ENCODE data around the gene YES1. TPM values are rescaled to one million over a fixed set of nuclear protein-coding genes. Genes with fewer than 3 reads are reported as not detected.

Gene YES1
- total and polyA plus RNA-seq, 2 of the 13 experiments (the other 11 are each of a cell fraction or from before 2014, with no cell fraction given), result 17.2 to 70.8 TPM

- TF ChIP-seq HMGA1 (CRISPR knock-in tag; conservative IDR thresholded peaks at IDR 0.05), result no peak
- TF ChIP-seq, protein P1, sequence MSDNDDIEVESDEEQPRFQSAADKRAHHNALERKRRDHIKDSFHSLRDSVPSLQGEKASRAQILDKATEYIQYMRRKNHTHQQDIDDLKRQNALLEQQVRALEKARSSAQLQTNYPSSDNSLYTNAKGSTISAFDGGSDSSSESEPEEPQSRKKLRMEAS (IDR thresholded peaks at IDR 0.05), result peak; percentile 76
- TF ChIP-seq ZHX1 (CRISPR knock-in tag; IDR thresholded peaks at IDR 0.05; ENCODE audit: low read depth), result no peak
- no peak for TF ChIP-seq IRX3 (CRISPR knock-in tag; IDR thresholded peaks at IDR 0.05; ENCODE audit: borderline replicate concordance, low read depth)
- peak; percentile 70 for TF ChIP-seq MLX (CRISPR knock-in tag; IDR thresholded peaks at IDR 0.05)
- TF ChIP-seq MIER2 (CRISPR knock-in tag; IDR thresholded peaks at IDR 0.05), result no peak
- TF ChIP-seq ZNF713 (CRISPR knock-in tag; IDR thresholded peaks at IDR 0.05), result no peak
- TF ChIP-seq EZH2 (conservative IDR thresholded peaks at IDR 0.05; ENCODE audit: low read depth, low read length), result no peak
- no peak for TF ChIP-seq ZKSCAN5 (CRISPR knock-in tag; IDR thresholded peaks at IDR 0.05)
- no peak; the same call in 1 of the 2 replicates for TF ChIP-seq REPIN1 (CRISPR knock-in tag; IDR thresholded peaks at IDR 0.05; ENCODE audit: borderline replicate concordance, low read depth)
- no peak for TF ChIP-seq ZNF33B (CRISPR knock-in tag; IDR thresholded peaks at IDR 0.05)
- TF ChIP-seq TOE1 (CRISPR knock-in tag; IDR thresholded peaks at IDR 0.05), result no peak
- TF ChIP-seq, protein P2, sequence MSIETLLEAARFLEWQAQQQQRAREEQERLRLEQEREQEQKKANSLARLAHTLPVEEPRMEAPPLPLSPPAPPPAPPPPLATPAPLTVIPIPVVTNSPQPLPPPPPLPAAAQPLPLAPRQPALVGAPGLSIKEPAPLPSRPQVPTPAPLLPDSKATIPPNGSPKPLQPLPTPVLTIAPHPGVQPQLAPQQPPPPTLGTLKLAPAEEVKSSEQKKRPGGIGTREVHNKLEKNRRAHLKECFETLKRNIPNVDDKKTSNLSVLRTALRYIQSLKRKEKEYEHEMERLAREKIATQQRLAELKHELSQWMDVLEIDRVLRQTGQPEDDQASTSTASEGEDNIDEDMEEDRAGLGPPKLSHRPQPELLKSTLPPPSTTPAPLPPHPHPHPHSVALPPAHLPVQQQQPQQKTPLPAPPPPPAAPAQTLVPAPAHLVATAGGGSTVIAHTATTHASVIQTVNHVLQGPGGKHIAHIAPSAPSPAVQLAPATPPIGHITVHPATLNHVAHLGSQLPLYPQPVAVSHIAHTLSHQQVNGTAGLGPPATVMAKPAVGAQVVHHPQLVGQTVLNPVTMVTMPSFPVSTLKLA (IDR thresholded peaks at IDR 0.05), result peak; percentile 26; the same call in 1 of the 2 replicates
- peak; percentile 57; the same call in 1 of the 2 replicates for TF ChIP-seq IRF2 (CRISPR knock-in tag; IDR thresholded peaks at IDR 0.05)
- no peak for TF ChIP-seq NFIC (IDR thresholded peaks at IDR 0.05; ENCODE audit: low read length)
- TF ChIP-seq TRIM22 (IDR thresholded peaks at IDR 0.05), result no peak
- no peak for TF ChIP-seq MYNN (CRISPR knock-in tag; IDR thresholded peaks at IDR 0.05; ENCODE audit: low read depth)
- TF ChIP-seq PAF1 (CRISPR knock-in tag; IDR thresholded peaks at IDR 0.05), result no peak
- no peak for TF ChIP-seq AGO2 (optimal IDR thresholded peaks at IDR 0.05; ENCODE audit: low read depth, low read length)
- no peak for TF ChIP-seq RBM39 (IDR thresholded peaks at IDR 0.05; ENCODE audit: low read depth, low read length, poor library complexity, severe bottlenecking)
- TF ChIP-seq, protein P3, sequence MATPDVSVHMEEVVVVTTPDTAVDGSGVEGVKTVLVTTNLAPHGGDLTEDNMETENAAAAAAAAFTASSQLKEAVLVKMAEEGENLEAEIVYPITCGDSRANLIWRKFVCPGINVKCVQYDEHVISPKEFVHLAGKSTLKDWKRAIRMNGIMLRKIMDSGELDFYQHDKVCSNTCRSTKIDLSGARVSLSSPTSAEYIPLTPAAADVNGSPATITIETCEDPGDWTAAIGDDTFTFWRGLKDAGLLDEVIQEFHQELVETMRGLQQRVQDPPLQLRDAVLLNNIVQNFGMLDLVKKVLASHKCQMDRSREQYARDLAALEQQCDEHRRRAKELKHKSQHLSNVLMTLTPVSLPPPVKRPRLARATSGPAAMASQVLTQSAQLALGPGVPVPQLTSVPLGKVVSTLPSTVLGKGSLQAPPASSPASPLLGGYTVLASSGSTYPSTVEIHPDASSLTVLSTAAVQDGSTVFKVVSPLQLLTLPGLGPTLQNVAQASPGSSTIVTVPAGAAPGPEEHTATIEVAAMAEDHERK (CRISPR knock-in tag; IDR thresholded peaks at IDR 0.05; ENCODE audit: low read depth), result no peak
- no peak for TF ChIP-seq NFE2L1 (CRISPR knock-in tag; IDR thresholded peaks at IDR 0.05; ENCODE audit: borderline replicate concordance)
- no peak for TF ChIP-seq ZNF816 (CRISPR knock-in tag; IDR thresholded peaks at IDR 0.05; ENCODE audit: borderline replicate concordance)
- no peak for TF ChIP-seq CAMTA2 (CRISPR knock-in tag; IDR thresholded peaks at IDR 0.05; ENCODE audit: borderline replicate concordance)
Observed at GRCh38 chr18:832085-832681, 20.1 kb upstream of the YES1 start (continued).

Data from HepG2 (cell line).